Gastroesophageal sphincter (tissue), 4 donors: ENCODE data around the gene BOC. TPM values are rescaled to one million over a fixed set of nuclear protein-coding genes. Genes with fewer than 3 reads are reported as not detected.

Source experiments
- ATAC-seq: fragments of 150-250 bp; one replicate; pipeline ENCODE4 v1.9.1; 2016; ENCODE audit warnings: mild to moderate bottlenecking, moderate library complexity
- H3K27ac ChIP-seq, 4 donors: fragments of 200-600 bp; sonication (generic) in 3 of 4; 1 replicate in 3 of 4; 2 replicates in 1 of 4; pipeline ENCODE4 v1.5.1; 2016 to 2019
- H3K27me3 ChIP-seq: fragments of 200-600 bp; sonication (generic); one replicate; pipeline ENCODE4 v1.5.1; 2019
- H3K36me3 ChIP-seq, 2 donors: fragments of 200-600 bp; sonication (generic); one replicate each; pipeline ENCODE4 v1.5.1; 2019; ENCODE audit warnings: control low read depth in 1 of 2
- H3K4me1 ChIP-seq, 3 donors: fragments of 200-600 bp; sonication (generic); 1 replicate in 2 of 3; 2 replicates in 1 of 3; pipeline ENCODE4 v1.5.1; 2016 to 2019; ENCODE audit warnings: control low read depth in 2 of 3
- H3K4me3 ChIP-seq, 2 donors: fragments of 200-600 bp; sonication (generic); one replicate each; pipeline ENCODE4 v1.5.1; 2019; ENCODE audit warnings: mild to moderate bottlenecking in 1 of 2, moderate library complexity in 1 of 2
- H3K9me3 ChIP-seq, 3 donors: fragments of 200-600 bp; sonication (generic); one replicate each; pipeline ENCODE4 v1.5.1; 2017 to 2019; ENCODE audit warnings: control low read depth in 2 of 3
- CTCF ChIP-seq, 4 experiments: fragments of 200-600 bp in 2 of 4; fragments of 450-650 bp in 2 of 4; sonication (generic) in 1 of 4; IDR thresholded peaks; one replicate each; pipeline ENCODE4 v1.5.1; 2017 to 2019; ENCODE audit warnings: antibody characterized with exemption in 4 of 4, mild to moderate bottlenecking in 2 of 4, moderate library complexity in 2 of 4
- EP300 ChIP-seq: sonication (generic); formaldehyde crosslinking; IDR thresholded peaks from one replicate; pipeline ENCODE4 v1.6.1; 2017; ENCODE audit warnings: antibody characterized with exemption, mild to moderate bottlenecking
- POLR2A ChIP-seq, 2 donors: fragments of 450-650 bp; IDR thresholded peaks; one replicate each; pipeline ENCODE4 v1.6.1; 2017; ENCODE audit warnings: antibody characterized with exemption in 2 of 2, mild to moderate bottlenecking in 2 of 2, moderate library complexity in 1 of 2
- POLR2AphosphoS5 ChIP-seq: sonication (generic); formaldehyde crosslinking; IDR thresholded peaks from one replicate; pipeline ENCODE4 v1.6.1; 2017; ENCODE audit warnings: antibody characterized with exemption
- WGBS, 2 donors: methylation state at CpG; one replicate each; pipeline ENCODE4 v1.1.5; 2018; ENCODE audit warnings: low coverage in 1 of 2; 5-methylcytosine and 5-hydroxymethylcytosine counted together
- total RNA-seq, 4 donors: library from RNA; depleted of rRNA; stranded (reverse); fragments of >200 nt; gene quantifications; one replicate each; pipeline ENCODE4 v1.1.0, GENCODE V29; 2016

BOC gene
- total RNA-seq, 4 donors from 2014 or later: 41.5 to 130 (median 73.9) TPM

GRCh38 chr3:113205481-113205880, 5.9 kb upstream of the BOC start:
- Histone ChIP-seq H3K9me3 (no peaks in the 10 kb centered on the region), H3K27ac (no peak overlapping the region), H3K4me1 (peaks cover 0 to 12% (median 3%) of the 10 kb centered on the region in 3 donors), H3K27me3 (no peaks in the 10 kb centered on the region), H3K4me3 (no peak overlapping the region), H3K36me3 (no peaks in the 10 kb centered on the region)
- ATAC-seq: no peak
- no peak for TF ChIP-seq POLR2AphosphoS5
- no peak for TF ChIP-seq POLR2A (IDR thresholded peaks at IDR 0.05)
- TF ChIP-seq CTCF (IDR thresholded peaks at IDR 0.05): no peak
- TF ChIP-seq EP300: no peak
- WGBS, 2 donors: 74 to 95% methylated on average over 2 of the region's 2 CpGs

- Histone ChIP-seq H3K4me3 (peak overlapping the region; percentile 87 to 92), H3K27me3 (no peaks in the 10 kb centered on the region), H3K36me3 (no peaks in the 10 kb centered on the region), H3K9me3 (no peaks in the 10 kb centered on the region), H3K27ac (peak overlapping the region; percentile 87 to 98 (median 92)), H3K4me1 (peaks cover 0 to 47% (median 11%) of the 10 kb centered on the region in 3 donors)
- WGBS, 2 donors: 1 to 15% methylated on average over 11 to 12 of the region's 22 CpGs
- TF ChIP-seq POLR2AphosphoS5 (no peak), EP300 (no peak)
- ATAC-seq: peak; percentile 26
Observed at GRCh38 chr3:113210604-113211329, 590 bp upstream of the BOC start.

GRCh38 chr3:113212150-113212843, 940 bp downstream of the BOC start:
- Histone ChIP-seq H3K27me3 (no peaks in the 10 kb centered on the region), H3K4me3 (peak overlapping the region; percentile 87 to 92), H3K9me3 (no peaks in the 10 kb centered on the region), H3K4me1 (peaks cover 0 to 62% (median 11%) of the 10 kb centered on the region in 3 donors), H3K36me3 (peaks cover 0 to 13% of the 10 kb centered on the region in 2 donors), H3K27ac (peak overlapping the region; percentile 87 to 98 (median 92))
- ATAC-seq: peak; percentile 37
- no peak for TF ChIP-seq POLR2A (IDR thresholded peaks at IDR 0.05)
- TF ChIP-seq POLR2AphosphoS5: peak; percentile 21
- WGBS, 2 donors: 0 to 1% methylated on average over 19 to 26 of the region's 62 CpGs

- H3K36me3 ChIP-seq: peaks cover 0 to 19% of the 10 kb centered on the region in 2 donors
- H3K27ac ChIP-seq: peak overlapping the region; percentile 87 to 98 (median 92)
- H3K4me3 ChIP-seq: peak overlapping the region; percentile 87 to 92
- H3K4me1 ChIP-seq: peaks cover 0 to 68% (median 11%) of the 10 kb centered on the region in 3 donors
- H3K27me3 ChIP-seq: no peaks in the 10 kb centered on the region
- ATAC-seq: no peak
- 7 to 17% methylated on average over 3 to 5 of the region's 5 CpGs for WGBS, 2 donors
- no peak for TF ChIP-seq EP300
- TF ChIP-seq CTCF (IDR thresholded peaks at IDR 0.05): no peak
- TF ChIP-seq POLR2AphosphoS5: no peak
- peak in 1 of 2 donors; percentile 12 for TF ChIP-seq POLR2A (IDR thresholded peaks at IDR 0.05)
- H3K9me3 ChIP-seq: no peaks in the 10 kb centered on the region
Observed at GRCh38 chr3:113212844-113213375, 1.6 kb downstream of the BOC start.

GRCh38 chr3:113213896-113214587, 2.7 kb downstream of the BOC start:
- Histone ChIP-seq H3K9me3 (no peaks in the 10 kb centered on the region), H3K4me3 (peak overlapping the region; percentile 87 to 92), H3K36me3 (peaks cover 0 to 30% of the 10 kb centered on the region in 2 donors), H3K27ac (peak overlapping the region; percentile 87 to 98 (median 92)), H3K4me1 (peaks cover 0 to 80% (median 11%) of the 10 kb centered on the region in 3 donors), H3K27me3 (no peaks in the 10 kb centered on the region)
- TF ChIP-seq POLR2AphosphoS5: no peak
- TF ChIP-seq CTCF (IDR thresholded peaks at IDR 0.05): peak in 1 of 4 experiments; percentile 15
- no peak for TF ChIP-seq EP300
- TF ChIP-seq POLR2A (IDR thresholded peaks at IDR 0.05): no peak
- 30 to 56% methylated on average over 4 to 7 of the region's 7 CpGs for WGBS, 2 donors
- ATAC-seq: no peak
